Loucy (cell line): Measurements from ENCODE around the gene CFAP53.

Source experiments
- H2AFZ ChIP-seq: fragments of 200-600 bp; sonication (generic); 2 replicates; pipeline ENCODE4 v1.6.0; 2016; ENCODE audit warnings: antibody characterized with exemption, mild to moderate bottlenecking, low read length, moderate library complexity
- H3F3A ChIP-seq: fragments of 200-600 bp; 2 replicates; pipeline ENCODE4 v1.6.0; 2016; ENCODE audit warnings: antibody characterized with exemption, low read depth, mild to moderate bottlenecking
- H3K27me3 ChIP-seq: fragments of 200-600 bp; sonication (generic); 2 replicates; pipeline ENCODE4 v1.6.1; 2014; ENCODE audit warnings: low read length, mild to moderate bottlenecking; ENCODE audit not compliant: insufficient read depth, poor library complexity, severe bottlenecking
- H3K36me3 ChIP-seq: fragments of 200-600 bp; sonication (generic); 2 replicates; pipeline ENCODE4 v1.6.1; 2016; ENCODE audit warnings: low read length; ENCODE audit not compliant: insufficient read depth
- H3K4me1 ChIP-seq: fragments of 200-600 bp; sonication (generic); 2 replicates; pipeline ENCODE4 v1.5.1; 2014; ENCODE audit warnings: low read length, mild to moderate bottlenecking; ENCODE audit not compliant: insufficient read depth, poor library complexity, severe bottlenecking
- H3K4me2 ChIP-seq: fragments of 200-600 bp; sonication (generic); 2 replicates; pipeline ENCODE4 v1.6.0; 2014; ENCODE audit warnings: antibody characterized with exemption, low read length, low read depth, mild to moderate bottlenecking; ENCODE audit not compliant: poor library complexity, severe bottlenecking
- H3K4me3 ChIP-seq: fragments of 200-600 bp; sonication (generic); 2 replicates; pipeline ENCODE4 v1.5.1; 2014; ENCODE audit warnings: low read length, mild to moderate bottlenecking, mixed read lengths; ENCODE audit not compliant: poor library complexity, severe bottlenecking
- H3K79me2 ChIP-seq: fragments of 200-600 bp; sonication (generic); 2 replicates; pipeline ENCODE4 v1.6.1; 2014; ENCODE audit warnings: low read length; ENCODE audit not compliant: insufficient read depth
- H3K9ac ChIP-seq: fragments of 200-600 bp; sonication (generic); 2 replicates; pipeline ENCODE4 v1.6.0; 2014; ENCODE audit warnings: mild to moderate bottlenecking, low read depth, low read length, moderate library complexity; ENCODE audit not compliant: poor library complexity, severe bottlenecking
- H3K9me2 ChIP-seq: fragments of 200-600 bp; sonication (generic); replicated peaks from 2 replicates; pipeline ENCODE4 v1.6.1; 2016; ENCODE audit warnings: low read depth, low read length, mixed read lengths
- H3K9me3 ChIP-seq: fragments of 200-600 bp; sonication (generic); 2 replicates; pipeline ENCODE4 v1.6.1; 2014; ENCODE audit warnings: mild to moderate bottlenecking, antibody characterized with exemption, low read length, low read depth; ENCODE audit not compliant: insufficient read depth
- H4K20me1 ChIP-seq: fragments of 200-600 bp; sonication (generic); 2 replicates; pipeline ENCODE4 v1.6.0; 2014; ENCODE audit warnings: antibody characterized with exemption, low read length, mild to moderate bottlenecking; ENCODE audit not compliant: insufficient read depth, poor library complexity, severe bottlenecking
- CTCF ChIP-seq: fragments of 200-600 bp; sonication (generic); conservative IDR thresholded peaks from 2 replicates; pipeline ENCODE4 v1.5.1; 2014; ENCODE audit warnings: mild to moderate bottlenecking, antibody characterized with exemption, low read length
- EZH2phosphoT487 ChIP-seq: fragments of 200-600 bp; IDR thresholded peaks from 2 replicates; pipeline ENCODE4 v1.6.1; 2018; ENCODE audit warnings: antibody characterized with exemption, mild to moderate bottlenecking, moderate library complexity, borderline replicate concordance

Gene CFAP53

DNA sequence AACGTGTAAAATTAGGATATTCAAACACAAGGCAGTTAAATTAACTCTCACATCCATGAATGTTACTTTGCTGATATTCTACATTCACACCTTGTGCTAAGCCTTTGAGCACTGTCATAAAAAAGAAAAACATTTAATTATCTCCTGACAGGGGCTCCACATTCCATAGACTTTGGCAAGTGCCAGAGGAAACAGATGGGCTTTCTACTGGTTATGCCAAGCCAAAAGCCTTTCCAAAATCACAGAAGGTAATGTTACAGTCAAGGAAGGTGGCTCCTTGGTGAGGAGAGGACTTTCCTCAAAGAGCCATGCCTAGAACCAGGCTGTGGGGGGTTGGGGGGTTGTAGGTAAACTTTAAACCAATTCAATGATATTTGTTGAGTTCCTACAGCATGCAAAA lies 83.8 kb downstream of the CFAP53 start:
- no peaks in the 10 kb centered on the region for H3K79me2 ChIP-seq
- no peaks in the 10 kb centered on the region for H3K4me1 ChIP-seq
- no peak overlapping the region for H2AFZ ChIP-seq
- no peaks in the 10 kb centered on the region for H3K27me3 ChIP-seq
- TF ChIP-seq EZH2phosphoT487 (no peak), CTCF (no peak)
- H3F3A ChIP-seq, result no peaks in the 10 kb centered on the region
- H4K20me1 ChIP-seq, result no peaks in the 10 kb centered on the region
- H3K36me3 ChIP-seq, result no peaks in the 10 kb centered on the region
- no peaks in the 10 kb centered on the region for H3K9me2 ChIP-seq
- H3K4me3 ChIP-seq, result no peak overlapping the region
- H3K9ac ChIP-seq, result no peak overlapping the region
- H3K9me3 ChIP-seq, result no peaks in the 10 kb centered on the region
- H3K4me2 ChIP-seq, result no peak overlapping the region

GRCh38 chr18:50181590-50181989 lies 84.7 kb downstream of the CFAP53 start:
- no peaks in the 10 kb centered on the region for H4K20me1 ChIP-seq
- H3K4me3 ChIP-seq, result no peak overlapping the region
- H3K79me2 ChIP-seq, result no peaks in the 10 kb centered on the region
- H3K4me2 ChIP-seq, result no peak overlapping the region
- H3K9ac ChIP-seq, result no peak overlapping the region
- H3K9me3 ChIP-seq, result no peaks in the 10 kb centered on the region
- no peak for TF ChIP-seq EZH2phosphoT487
- TF ChIP-seq CTCF, result no peak
- no peak overlapping the region for H2AFZ ChIP-seq
- H3F3A ChIP-seq, result no peaks in the 10 kb centered on the region
- no peaks in the 10 kb centered on the region for H3K36me3 ChIP-seq
- H3K4me1 ChIP-seq, result no peaks in the 10 kb centered on the region
- no peaks in the 10 kb centered on the region for H3K9me2 ChIP-seq
- no peaks in the 10 kb centered on the region for H3K27me3 ChIP-seq

DNA sequence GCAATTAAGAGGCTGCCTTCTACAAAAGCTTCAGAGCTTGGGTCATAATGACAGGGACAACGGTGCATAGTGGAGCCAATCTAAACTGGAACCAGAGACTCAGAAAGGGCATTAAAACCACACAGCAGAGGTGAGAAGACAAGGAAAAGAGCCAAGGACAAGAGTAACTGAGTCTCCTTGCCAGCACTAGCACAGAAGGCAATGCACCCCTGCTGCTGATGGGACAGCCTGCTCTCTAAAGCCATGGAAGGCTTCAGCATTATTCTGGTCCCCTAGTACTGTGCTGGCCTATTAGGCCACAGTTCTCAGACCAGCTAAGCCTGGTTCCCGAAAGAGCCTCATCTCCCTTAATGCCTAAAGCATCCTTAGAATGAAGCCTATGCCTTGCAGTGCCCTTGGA lies 86.8 kb downstream of the CFAP53 start:
- no peaks in the 10 kb centered on the region for H3K79me2 ChIP-seq
- no peaks in the 10 kb centered on the region for H3K36me3 ChIP-seq
- no peak for TF ChIP-seq CTCF
- TF ChIP-seq EZH2phosphoT487, result no peak

More for the DNA sequence above, 86.8 kb downstream of the CFAP53 start:
- H3K4me2 ChIP-seq, result no peak overlapping the region
- no peaks in the 10 kb centered on the region for H4K20me1 ChIP-seq
- H2AFZ ChIP-seq, result no peak overlapping the region
- H3K9me2 ChIP-seq, result no peaks in the 10 kb centered on the region
- no peak overlapping the region for H3K4me3 ChIP-seq
- no peaks in the 10 kb centered on the region for H3K27me3 ChIP-seq
- H3K9me3 ChIP-seq, result no peaks in the 10 kb centered on the region
- no peaks in the 10 kb centered on the region for H3F3A ChIP-seq
- H3K4me1 ChIP-seq, result no peaks in the 10 kb centered on the region
- H3K9ac ChIP-seq, result no peak overlapping the region
